Stimulated activated CD8-positive, alpha-beta memory T cell treated with anti-CD3 and anti-CD28 coated beads, Interleukin-12 subunit alpha, Interleukin-12 subunit beta, amount 100 ng/mL, for 1 hour (primary cell): Measurements from ENCODE around the gene KCNIP1.

Source experiments
- DNase-seq: peaks from one replicate; pipeline ENCODE4 v3.0.0-alpha.2; 2020; ENCODE audit warnings: low read depth

KCNIP1 gene

GRCh38 chr5:170629566-170630175 is 125.9 kb downstream of the KCNIP1 start:
- no peak for DNase-seq

GRCh38 chr5:170630226-170630625 is 126.4 kb downstream of the KCNIP1 start:
- no peak for DNase-seq

- DNase-seq, result no peak
These were observed 126.9 kb downstream of the KCNIP1 start for GRCh38 chr5:170630711-170631141.

DNA sequence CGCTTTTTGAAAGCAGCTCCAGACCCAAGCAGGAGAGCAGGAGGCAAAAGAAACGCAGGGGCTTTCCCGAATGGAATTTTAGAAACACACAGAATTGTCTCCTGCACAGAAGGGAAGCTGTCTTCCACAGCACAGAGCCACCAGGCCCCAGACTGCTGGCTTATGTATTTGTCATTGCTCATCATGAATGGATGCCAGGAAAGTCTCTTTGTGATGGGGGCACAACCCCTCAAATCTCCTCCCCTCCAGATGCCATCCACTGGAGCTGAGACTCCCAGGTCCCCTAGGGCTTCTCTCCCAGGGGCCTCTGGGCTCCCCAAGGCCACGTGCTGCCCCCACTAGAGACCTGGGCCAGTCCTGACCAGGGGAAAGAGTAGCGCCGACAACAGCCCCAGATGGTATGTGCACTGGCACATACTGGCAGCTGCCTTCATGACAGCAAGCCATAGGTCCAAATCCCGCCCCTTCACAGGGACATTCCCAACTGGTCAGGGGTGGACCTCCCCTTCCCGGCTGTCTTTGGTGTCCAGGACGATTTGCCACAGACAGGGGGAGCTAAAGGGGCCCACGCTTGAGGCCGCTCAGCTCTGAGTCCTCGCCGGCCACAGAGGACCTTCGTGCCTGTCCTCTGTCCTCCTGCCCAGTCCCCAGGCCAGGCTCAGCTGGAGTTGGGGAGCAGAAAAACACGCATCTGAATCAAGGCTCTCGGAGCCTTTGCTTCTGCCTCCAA is 127.8 kb downstream of the KCNIP1 start:
- no peak for DNase-seq

- no peak for DNase-seq
These were observed 128.6 kb downstream of the KCNIP1 start for GRCh38 chr5:170632266-170632984.

DNA sequence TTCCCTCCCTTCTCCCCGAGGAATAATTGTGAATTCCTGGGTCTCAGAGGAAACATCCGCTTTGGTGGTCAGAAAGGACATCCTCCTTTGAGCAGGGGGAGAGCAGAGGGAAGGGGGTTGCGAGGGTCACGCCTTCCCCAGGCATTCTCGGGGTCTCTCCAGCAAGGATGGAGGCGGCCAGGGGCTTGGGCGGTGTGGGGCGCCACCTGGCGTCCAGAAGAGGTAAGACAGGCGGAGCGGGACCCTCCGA is 129.1 kb downstream of the KCNIP1 start:
- peak; percentile 27 for DNase-seq

- no peak for DNase-seq
These were observed 129.6 kb downstream of the KCNIP1 start for GRCh38 chr5:170633235-170634081.

- DNase-seq, result no peak
These were observed 130.6 kb downstream of the KCNIP1 start for GRCh38 chr5:170634256-170634990.

- DNase-seq, result no peak
These were observed 131.9 kb downstream of the KCNIP1 start for GRCh38 chr5:170635706-170636105.

DNA sequence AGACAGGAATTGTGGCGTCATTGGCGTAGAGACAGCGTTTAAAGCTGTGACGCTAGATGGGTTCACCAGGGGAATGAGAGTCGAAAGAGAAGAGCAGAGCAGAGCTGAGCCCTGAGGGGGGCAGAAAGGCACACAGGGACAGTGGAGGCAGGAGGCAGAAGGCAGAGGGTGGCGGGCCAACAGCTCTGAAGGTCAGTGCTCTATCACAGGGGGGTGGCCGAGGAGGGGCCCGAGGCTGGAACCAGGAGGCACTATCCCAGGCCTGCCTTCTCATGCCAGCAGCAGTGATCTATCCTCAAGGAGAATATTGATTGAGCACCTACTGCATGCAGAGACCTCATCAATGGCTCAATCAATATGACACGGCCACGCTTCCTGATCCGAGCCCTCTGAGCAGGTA is 132.4 kb downstream of the KCNIP1 start:
- no peak for DNase-seq

GRCh38 chr5:170636801-170637477 is 133.1 kb downstream of the KCNIP1 start:
- DNase-seq, result no peak

DNA sequence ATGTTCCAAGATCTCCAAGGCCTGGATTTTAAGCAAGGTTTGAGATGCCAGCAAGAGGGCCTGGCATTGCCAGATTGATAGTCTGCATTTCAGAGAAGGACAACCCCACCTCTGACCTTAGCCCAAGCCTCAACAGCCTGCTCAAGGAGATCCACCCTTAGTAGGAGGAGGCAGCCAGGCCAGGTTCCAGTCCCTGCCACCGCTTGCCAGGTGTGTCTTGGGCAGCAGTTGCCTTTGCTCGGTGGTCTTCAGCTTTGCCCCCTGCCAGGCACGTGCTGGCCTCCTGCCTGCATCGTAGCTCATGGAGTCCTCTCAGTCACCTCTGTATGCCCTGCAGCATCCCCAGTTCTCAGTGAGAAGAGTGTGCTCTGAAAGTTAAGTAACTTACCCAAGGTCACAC is 134.2 kb downstream of the KCNIP1 start:
- DNase-seq, result no peak

DNA sequence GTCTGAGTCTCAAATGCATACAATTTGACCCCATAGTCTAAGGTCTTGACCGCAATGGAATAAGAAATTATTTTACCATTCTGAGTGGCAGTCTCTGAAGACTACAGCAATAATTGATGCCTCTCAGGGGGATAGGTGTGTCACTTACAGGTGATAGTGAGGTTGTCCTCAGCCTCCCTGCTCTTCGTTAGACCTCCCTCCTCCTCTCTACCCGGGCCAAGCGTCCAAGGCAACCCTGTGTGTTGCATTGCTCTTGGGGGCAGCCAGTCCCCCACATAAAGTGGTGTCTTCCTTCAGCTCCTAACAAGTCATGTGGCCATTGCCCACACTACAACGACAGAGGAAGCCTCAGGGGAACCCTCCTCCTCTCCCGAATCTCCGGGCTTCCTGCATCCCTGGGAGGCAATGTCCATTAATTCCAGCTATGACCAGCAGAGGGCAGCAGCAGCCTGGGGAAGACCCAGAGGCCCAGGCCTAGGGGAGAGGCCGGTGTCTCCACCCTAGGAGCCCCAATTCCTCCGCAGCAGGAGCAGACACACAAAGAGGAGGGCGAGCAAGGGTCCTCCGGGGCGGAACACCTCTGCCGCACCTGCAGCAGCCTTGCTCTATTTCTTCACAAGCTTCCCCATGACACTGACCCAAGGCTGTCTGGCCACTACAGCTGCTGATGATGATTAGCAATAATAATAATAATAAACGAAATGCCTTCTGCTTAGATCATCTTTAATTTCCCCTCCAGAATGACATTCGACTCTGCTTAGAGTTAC is 134.8 kb downstream of the KCNIP1 start:
- DNase-seq, result peak; percentile 31

GRCh38 chr5:170639221-170639925 is 135.6 kb downstream of the KCNIP1 start:
- DNase-seq, result no peak

DNA sequence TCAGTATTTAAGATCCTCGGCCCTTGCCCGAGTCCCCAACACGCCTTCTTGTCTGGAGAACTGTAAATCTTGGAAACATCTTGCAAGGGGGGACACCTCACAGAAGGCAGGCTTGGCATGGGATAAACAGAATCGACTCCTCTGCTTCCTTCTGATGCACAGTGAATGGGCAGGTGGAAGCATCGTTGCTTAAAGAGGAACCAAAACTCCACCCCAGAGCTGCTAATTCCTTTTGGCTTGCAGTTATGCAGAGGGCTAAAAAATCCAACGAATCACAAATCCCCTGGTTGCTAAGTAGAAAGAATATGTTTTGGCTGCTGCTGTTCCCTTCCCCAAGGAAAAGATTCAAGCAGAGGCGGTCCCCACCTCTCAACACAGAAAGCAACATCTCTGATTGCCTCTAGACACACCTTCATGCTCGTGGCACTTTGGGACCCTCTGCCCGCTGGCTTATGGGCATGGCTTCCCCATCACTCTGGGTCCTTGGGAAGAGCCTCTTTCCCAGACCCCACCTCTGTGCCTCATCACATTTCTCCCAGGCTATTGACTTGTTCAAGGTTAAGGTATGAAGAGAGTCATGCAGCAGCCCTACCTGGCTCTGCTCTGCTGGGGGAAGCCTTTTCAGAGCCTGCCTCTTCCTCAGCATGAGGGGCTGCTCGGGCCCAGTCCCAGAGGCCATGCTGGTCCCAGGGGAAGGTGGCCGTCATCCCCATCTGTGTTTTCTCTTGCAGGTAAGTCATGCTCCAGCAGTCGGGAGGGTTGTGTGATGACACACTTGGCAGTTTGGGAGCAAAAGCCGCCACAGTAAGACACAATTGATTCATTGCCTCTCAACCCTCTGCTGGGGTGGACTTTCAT is 137.1 kb downstream of the KCNIP1 start:
- DNase-seq, result no peak

DNA sequence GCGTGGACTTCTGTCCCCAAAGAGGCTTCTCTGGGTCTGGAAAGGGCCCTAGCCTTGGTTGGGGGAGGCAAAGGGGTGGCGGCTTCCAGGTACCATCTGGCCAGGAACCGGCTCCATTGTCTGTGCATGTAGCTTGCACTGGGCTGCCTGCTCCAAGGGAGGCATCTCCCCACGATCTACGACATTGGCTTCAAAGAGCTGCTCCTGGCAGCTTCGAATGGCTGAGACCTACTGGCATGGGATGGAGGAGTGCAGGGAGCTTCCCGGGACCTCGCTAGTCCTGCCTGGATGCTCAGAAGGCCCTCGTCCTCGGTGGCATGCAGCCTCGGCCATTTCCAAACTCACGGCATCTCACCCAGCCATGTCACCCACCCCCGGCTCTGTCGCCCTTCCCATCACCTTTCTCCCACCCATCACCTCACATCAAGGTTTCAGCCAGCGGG is 137.8 kb downstream of the KCNIP1 start:
- DNase-seq, result no peak

- no peak for DNase-seq
These were observed 138.4 kb downstream of the KCNIP1 start for GRCh38 chr5:170642066-170642735.

GRCh38 chr5:170642776-170643436 is 139.1 kb downstream of the KCNIP1 start:
- no peak for DNase-seq
